ENCODE measurements around the gene LIN54. TPM values are rescaled to one million over a fixed set of nuclear protein-coding genes. Genes with fewer than 3 reads are reported as not detected.
"Not testable (repeated sequence)": the region's sequence is repeated elsewhere in the genome, so short reads cannot be mapped to it uniquely, and the experiment has no call there.

Gene LIN54
- polyA plus RNA-seq, 1 donor, result 8.0 TPM

GRCh38 chr4:83012200-83012686 is 1.6 kb upstream of the LIN54 start:
- DNase-seq (ENCODE audit: low read depth), result no peak

DNA sequence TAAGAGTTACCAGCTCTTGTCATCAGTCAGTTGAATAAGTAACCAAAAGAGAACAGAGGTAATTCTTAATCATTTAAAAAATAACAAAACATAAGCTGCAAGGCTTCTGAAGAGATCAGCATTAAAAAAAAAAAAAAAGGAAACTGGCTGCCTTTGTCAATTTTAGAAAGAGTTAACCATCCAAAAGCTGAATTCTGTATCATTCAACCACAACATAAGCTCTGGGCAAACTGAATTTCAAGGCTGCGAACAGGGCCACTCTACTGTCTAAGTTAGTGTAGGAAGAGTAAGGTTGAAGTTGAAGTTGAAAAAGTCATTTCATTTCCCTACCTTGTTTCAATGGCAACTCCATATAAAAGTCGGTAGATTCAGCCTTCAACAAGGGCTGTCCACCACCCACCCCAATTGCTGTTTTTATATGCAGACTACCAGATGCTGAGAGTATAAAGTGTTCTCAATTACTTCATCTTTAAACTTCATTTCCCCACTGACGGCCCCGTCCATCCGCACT is 1.1 kb upstream of the LIN54 start:
- no peak for DNase-seq (ENCODE audit: low read depth)

DNA sequence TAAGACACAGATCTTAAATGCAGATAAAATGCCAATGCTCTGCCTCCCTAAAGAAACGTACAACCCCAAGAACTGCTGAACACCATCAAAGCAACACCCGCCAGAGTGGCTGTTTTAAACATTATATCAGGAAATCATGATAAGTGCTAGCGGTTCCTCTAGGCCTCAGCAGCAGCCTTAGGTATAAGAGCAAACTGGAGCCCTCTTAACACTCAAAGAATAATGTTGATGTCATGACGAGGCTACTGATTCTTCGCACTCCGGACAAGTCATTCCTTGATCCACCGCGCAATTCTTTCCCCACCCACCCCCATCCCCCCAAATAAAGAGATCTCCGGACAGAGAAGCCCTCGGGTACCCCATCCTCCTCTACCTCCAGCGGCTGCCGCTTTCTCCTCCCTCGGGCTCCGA is 507 bp downstream of the LIN54 start:
- no peak for DNase-seq (ENCODE audit: low read depth)

DNA sequence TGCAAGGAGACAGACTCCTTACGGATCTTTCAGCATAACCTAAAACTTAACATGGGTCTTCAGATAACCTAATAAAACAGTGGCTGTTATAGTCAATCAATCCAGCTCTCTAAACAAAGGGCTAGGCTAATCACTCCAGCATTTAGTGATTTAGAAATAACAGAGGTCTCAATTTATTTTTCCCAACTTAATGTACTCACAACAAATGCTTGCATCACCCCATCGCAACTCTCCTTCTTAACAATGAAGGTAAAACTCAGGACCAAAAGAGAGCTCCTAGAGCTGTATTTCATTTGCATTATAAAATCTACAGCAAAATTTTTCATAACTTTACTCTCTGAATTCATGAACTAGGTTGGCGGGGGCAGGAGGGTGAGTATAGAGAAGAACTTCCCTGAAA is 1.1 kb downstream of the LIN54 start:
- DNase-seq (ENCODE audit: low read depth), result no peak

- not testable (repeated sequence) for DNase-seq (ENCODE audit: low read depth)
Measured at GRCh38 chr4:83003044-83003791, 7.4 kb downstream of the LIN54 start.

DNA sequence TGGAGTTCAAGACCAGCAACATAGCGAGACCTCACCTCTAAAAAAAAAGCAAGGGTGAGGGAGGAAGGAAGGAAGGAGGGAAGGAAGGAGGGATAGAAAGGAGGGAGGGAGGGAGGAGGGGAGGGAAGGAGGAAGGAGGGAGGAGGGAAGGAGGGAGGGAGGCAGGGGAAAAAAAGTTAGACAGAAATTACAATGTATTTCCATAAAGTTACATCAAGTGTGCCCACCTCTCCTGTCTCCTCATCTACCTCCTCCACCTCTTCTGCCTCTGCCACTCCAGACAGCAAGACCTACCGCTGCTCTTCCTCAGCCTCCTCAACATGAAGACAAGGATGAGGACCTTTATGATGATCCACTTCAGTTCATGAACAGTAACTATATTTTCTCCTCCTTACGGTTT is 8.3 kb downstream of the LIN54 start:
- no peak for DNase-seq (ENCODE audit: low read depth)

DNA sequence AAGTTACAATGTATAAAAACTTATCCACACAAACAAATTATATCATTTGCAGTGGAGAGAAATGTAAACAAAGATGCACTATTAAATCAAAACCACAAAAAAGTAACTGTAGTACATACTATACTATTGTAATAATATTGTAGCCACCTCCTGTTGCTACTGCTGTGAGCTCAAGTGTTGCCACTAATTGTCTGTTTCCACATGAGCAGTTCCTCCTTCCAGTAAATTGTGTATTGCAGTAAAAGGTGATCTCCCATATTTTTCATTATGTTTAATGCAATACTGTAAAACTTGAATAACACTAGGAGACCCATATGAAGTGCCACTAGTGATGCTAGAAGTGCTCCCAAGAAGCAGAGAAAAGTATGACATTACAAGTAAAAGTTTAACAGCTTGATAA is 11.7 kb downstream of the LIN54 start:
- DNase-seq (ENCODE audit: low read depth), result no peak

DNA sequence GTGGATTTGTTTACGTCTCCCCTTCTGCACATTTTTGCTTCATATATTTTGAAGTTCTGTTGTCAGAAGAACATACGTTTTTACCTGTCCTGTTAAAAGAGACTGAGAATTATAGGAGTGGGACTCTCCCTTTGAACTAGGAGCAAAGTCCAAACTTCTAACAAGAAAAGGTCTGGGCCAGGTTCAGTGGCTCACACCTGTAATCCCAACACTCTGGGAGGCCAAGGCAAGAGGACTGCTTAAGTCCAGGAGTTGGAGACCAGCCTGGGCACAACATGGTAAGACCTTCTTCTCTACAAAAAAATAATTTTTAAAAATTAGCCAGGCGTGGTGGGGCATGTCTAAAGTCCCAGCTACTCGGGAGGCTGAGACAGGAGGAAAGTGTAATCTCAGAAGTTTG is 15.8 kb downstream of the LIN54 start:
- no peak for DNase-seq (ENCODE audit: low read depth)

GRCh38 chr4:82989575-82990429 is 20.8 kb downstream of the LIN54 start:
- no peak for DNase-seq (ENCODE audit: low read depth)

- DNase-seq (ENCODE audit: low read depth), result no peak
Measured at GRCh38 chr4:82988323-82988832, 22.2 kb downstream of the LIN54 start.

DNA sequence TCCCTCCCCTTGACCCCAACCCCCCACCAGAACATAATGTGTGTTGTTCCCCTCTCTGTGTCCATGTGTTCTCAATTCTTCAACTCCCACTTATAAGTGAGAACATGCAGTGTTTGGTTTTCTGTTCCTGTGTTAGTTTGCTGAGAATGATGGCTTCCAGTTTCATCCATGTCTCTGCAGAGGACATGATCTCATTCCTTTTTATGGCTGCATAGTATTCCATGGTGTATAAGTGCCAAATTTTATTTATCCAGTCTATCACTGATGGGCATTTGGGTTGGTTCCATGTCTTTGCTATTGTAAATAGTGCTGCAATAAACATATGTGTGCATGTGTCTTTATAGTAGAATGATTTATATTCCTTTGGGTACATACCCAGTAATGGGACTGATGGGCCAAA is 23.1 kb downstream of the LIN54 start:
- not testable (repeated sequence) for DNase-seq (ENCODE audit: low read depth)

- no peak for DNase-seq (ENCODE audit: low read depth)
Measured at GRCh38 chr4:82984459-82984858, 26.2 kb downstream of the LIN54 start.

DNA sequence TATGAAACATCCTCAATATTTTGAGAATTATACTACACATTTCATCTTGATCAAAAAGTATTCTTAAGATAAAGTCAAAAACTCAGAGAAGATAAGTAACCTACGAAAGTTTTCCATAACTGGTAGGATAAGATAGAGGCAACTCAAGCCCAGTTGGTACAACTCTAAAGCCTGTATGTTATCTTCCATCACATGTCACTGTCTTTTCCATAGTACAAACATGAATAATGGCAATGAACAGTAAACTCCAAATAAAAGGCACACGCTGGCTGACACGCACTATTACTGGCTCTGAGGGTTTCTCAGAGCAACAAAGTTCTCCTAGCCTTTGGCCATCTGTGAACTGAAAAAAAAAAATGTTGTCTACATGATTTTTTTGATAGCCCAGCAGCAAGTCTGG is 27.2 kb downstream of the LIN54 start:
- DNase-seq (ENCODE audit: low read depth), result no peak

DNA sequence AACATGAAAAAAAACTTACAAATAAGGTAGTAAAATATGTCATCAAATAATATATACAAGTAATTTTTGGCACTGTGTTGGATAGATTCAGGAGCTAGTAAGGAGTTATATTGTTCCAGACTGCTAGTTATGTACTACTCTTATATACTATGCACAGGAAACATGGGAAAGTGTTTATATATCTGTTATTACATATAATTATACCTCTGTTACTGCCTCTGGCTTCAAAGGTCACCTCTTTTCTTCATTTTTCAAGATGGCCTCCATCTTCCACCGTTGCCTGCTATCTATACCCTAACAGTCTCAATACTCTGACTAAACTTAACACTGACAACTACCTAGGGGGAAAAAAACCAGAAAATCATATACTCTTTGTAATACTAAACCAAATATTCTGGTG is 29.5 kb downstream of the LIN54 start:
- no peak for DNase-seq (ENCODE audit: low read depth)

DNA sequence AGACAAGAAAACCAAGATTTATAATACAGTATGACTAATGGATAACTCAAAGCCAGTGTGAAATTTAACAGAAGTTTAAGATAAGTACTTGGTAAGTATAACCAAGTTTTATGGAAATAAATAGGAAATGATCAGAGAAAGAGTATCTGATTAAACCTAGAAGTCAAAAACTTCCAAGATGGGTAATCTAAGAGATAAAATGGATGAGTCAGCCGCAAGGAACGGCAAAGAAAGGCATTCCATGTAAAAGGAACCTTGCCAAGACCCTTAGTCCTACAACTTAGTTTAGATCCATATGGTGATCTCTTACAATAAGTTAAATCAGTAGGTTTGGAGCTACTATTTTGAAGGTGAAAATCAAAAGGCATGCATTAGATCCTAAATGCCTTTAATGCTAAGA is 34.8 kb downstream of the LIN54 start:
- DNase-seq (ENCODE audit: low read depth), result no peak

- no peak for DNase-seq (ENCODE audit: low read depth)
Measured at GRCh38 chr4:82969414-82969813, 41.2 kb downstream of the LIN54 start.

GRCh38 chr4:82968972-82969371 is 41.7 kb downstream of the LIN54 start:
- no peak for DNase-seq (ENCODE audit: low read depth)

DNA sequence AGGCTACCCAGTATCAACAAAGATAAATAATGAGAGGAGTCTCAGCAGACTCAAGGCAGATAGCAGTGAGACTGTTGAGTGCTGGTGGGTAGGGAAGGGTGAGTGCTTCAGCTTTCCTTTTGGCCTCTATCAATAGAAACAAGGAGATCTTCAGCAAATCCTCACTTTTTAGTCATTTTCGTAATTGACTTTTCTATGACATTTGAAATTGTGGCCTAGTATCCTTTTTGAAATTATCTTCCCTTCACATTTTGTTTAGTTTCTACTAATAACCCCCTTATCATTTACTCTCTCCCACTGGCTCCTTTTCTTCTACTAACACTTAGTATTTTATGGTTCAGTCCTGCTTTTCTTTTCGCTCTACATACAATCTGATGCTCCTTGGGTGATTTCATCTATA is 44.9 kb downstream of the LIN54 start:
- no peak for DNase-seq (ENCODE audit: low read depth)

- no peak for DNase-seq (ENCODE audit: low read depth)
Measured at GRCh38 chr4:82957045-82957444, 53.6 kb downstream of the LIN54 start.

- no peak for DNase-seq (ENCODE audit: low read depth)
Measured at GRCh38 chr4:82954212-82954611, 56.4 kb downstream of the LIN54 start.

- no peak for DNase-seq (ENCODE audit: low read depth)
Measured at GRCh38 chr4:82951196-82951595, 59.4 kb downstream of the LIN54 start.

DNA sequence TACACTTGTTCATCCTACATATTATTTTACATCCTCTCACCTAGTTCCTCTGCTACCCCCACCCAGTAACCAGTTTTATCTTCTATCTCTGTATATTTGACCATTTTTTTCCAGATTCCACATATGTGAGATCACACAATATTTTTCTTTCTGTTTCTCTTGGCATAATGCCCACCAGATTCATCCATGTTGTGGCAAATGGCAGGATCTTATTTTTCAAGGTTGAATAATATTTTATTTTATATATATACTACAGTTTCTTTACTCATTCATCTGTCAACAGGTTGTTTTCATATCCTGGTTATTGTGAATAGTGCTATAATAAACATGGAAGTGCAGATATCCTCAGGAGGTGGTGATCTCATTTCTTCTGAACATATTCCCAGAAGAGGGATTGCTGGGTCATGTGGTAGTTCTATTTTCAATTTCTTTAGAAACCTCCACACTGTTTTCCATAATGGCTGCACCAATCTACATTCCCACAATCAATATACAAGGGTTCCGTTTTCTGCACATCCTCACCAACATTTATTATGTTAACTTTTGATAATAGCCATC is 61.9 kb downstream of the LIN54 start:
- no peak for DNase-seq (ENCODE audit: low read depth)

Measured in forelimb muscle (tissue), 1 donor.